ENCODE data around the gene BRD3OS. TPM values are rescaled to one million over a fixed set of nuclear protein-coding genes. Genes with fewer than 3 reads are reported as not detected.

BRD3OS gene
- total RNA-seq, 1 donor from 2014 or later = 6.8 TPM

DNA sequence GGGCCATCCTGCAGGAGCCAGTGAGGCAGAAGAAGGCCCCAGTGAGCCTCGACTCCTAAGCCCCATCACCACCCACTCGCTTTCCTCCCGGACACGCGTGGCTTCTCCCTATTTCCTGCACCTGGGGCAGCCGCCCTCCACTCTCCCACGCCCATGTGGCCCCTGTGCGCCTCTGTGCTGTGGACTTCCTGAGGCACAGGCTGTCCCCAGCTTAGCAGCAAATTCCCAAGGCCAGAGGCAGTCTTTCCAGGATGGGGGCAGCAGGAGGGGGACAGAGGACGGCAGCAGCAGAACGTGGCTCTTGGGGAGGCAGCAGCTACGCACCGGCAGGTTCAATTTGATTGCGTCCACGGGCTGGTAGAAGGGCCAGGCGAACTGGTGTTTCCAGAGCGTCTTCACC lies 27.7 kb downstream of the BRD3OS start:
- no peak for DNase-seq

DNA sequence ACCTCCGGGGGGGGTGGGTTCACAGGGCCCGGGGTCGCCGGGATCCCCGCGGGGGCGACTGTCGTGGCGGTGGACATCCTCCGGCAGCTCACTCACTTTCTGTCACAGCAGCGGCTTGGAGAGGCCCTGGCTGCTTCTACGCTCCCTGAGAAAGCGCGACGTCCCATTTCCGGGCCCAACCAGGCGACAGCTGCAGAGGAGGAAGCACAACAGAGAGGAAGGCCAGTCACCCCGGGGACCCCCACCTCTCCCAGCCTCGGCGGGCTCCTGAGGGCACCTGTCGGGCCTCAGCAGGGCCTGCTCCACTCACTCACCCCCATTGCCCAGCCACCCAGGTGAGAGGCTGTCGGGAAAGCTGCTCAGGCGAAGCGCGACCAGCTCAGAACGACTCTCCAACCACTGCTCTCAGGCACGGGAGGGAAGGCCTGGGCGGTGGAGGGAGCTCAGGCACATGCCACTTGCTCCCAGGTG lies 28.2 kb downstream of the BRD3OS start:
- DNase-seq = no peak

DNA sequence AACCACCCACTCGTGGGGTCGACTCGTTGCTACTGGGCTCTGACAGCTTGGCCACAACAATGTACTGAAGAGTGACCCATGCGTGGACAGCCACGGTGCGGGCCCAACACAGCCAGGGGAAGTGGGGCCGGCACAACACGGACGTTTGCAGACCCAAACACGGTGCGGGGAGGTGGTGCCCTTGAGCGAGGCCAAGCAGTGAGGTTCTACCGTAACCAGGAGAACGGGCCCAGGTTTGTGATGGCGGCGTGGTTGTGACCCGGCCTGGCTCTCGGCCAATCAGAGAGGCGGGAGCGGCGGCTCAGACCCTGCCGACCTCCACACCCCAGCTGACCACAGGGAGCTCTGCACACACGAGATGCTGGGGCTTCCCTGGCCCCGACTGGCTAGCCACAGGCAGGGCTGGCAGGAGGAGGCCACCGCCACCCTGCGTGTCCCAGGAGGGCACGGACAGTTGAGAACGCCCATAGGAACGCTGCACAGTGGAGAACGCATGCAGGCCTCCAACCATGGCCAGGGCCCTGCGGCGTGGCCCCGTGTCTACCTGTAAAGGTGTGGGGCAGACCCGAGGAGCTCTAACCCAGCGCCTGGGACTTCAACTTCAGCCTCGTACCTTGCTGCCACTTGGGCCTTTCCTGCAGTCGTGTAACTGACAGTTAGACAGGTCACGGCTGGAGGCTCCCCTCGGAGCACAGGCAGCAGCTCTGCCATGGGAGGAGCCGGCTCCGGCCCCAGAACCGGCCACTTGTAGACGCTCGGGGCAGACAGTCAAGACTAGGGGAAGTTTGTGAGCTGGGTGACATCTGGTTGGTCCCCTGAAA lies 28.9 kb downstream of the BRD3OS start:
- DNase-seq = no peak

DNA sequence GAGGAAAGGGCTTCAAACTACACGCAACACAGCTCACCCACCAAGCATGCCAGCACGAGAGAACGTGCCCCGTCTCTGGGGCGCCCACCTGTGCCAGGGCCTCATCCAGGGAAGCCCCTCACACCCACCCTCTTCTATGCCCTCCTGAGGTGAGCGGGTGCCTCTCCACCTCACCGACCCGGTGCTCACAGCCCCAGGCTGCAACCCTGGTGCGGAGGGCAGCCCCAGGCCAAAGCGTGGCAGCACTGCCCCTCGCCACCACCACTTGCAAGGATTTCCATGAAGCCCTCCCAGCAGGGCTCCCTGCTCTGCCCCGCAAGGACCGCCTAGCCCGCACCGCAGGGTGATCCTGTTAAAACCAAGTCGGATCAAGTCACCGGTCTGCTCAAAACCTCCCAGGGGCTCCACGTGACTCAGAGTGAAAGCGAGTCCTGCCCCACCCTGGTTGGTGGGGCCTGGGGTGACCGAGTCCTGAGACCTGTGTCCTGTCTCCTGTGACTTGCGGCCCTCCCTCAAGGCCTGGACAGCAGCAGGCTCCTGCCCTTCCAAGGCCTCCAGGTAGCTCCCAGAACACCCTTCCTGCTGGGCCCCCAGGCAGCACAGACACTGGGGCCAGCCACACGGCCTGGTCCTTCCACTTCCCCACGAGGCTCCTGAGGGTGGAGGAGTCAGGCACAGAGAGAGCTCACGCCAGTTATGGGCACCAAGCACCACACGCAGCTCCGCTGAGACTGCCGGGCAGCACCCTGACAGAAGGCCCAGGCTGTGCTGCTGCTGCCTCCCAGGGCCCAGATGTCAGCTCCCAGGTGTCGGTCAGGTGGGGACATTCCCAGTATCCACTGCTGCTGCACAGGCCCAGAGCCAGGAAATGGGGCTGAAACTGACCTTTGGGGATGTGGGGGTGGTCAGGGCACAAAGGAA lies 29.9 kb downstream of the BRD3OS start:
- DNase-seq = no peak

DNA sequence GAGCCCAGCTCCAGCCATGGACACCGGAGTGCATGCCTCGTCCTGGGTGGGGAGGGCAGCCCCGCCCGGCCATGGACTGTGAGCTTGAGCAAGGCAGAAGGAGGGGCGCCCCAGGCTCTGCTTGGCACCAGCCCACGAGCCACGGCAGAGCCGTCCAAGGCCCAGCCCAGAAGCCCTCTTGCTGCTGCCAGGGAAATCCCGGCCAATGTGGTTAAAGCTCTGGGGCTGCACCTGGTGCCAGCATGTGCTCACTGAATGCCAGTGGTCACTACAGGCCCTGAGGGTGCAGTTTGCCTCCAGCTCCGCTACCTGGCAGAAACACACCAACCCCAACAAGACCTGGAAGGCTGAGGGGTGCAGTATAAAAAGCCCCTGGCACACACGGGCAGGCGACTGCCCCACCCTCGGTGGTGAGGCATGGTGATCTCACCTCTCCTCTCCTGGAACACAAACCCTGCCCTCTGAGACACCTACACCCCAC lies 30.7 kb downstream of the BRD3OS start:
- no peak for DNase-seq

DNA sequence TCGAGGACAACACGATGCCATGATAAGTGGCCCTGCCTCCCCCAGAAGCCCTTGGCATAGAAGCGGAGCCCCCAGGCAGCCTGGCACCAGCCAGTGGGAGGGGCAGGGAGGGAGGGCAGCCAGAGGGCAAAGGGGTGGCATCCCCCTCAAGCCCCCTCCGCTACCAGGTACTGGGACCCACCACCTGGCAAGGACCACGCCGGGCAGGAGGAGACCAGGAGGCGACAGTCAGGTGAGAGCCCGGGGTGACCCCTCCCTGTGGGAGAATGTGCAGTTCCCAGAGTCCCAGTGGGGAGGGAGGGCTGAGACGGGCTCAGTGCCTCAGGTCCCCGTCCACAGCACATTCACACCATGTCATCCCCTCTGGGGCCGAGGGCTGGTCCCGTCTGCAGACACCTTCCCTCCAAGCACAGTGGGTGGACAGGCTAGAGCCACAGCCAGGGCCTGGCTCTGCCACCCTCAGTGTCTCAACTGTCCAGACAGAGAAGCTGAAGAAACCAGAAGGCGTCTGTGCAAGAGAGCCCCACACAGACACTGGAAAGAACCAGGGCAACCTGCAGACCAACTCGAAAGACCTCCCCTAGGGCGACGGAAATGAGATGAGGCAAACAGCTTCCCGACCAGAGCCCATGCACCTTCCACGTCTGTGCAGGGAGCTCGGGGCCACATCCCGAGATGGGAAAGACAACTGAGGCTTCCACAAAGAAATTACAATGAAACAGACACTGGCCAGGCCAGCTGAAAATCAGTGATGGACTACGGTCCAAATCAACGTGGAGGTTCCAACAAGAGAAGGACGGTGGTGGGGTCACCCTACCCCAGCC lies 31.4 kb downstream of the BRD3OS start:
- DNase-seq = no peak

DNA sequence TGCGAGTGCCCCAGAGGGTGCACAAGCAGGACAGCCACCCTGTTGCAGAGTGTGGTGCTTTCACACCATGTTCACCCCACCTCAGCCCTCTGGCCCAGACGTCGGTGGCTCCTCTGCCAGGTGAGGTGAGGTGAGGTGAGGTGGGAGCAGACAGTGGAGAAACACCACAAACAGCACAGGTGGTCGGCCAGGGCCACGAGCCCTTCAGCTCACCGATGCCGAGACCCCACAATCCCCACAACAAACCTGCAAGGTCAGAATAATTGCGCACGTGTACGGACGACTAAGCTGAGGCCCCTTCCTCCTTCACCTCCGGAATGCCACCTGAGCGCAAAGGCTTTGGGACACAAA lies 32.0 kb downstream of the BRD3OS start:
- no peak for DNase-seq

DNA sequence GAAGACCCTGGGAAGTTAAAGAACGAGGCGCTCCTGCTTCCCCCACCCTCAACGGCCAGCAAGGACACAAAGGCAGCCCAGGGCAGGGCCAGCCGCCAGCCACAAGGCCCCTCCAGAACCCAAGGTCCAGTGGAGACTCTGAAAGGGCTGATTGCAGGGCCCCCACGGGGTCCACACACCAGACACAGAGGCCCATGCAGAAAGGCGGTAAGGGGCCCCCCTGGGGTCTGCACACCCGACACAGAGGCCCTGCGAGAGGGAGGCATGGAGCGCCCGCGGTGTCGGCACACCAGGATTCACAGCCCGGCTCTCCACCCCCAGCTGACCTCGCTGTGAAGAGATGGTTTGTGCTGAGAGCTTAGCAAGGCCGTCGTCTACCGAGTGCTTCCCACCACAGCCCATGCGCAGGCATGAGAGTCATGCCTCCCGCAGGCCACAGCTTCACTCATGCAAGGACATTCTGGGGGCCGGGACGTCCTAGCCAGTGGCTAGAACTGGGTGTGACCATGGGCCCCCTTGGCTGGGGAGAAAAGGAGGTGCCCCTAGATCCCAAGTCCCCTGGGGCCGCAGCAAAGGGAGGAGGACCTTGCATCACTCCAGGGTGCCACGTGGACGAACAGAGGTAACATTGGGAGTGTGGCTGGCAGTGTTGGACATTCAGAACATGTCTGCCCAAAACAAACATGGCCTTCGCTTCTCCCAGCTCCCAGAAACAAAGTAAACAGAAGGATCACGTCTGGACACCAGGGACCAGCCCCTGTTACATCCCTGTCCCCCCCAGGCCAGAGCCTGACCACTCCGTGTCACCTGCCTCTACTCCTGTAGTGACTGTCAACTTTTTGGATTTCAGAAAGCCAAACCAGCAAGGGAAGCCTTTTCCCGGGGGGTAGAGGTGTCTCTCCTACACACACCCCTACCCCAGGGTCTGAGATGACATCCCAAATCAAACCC lies 32.7 kb downstream of the BRD3OS start:
- no peak for DNase-seq

DNA sequence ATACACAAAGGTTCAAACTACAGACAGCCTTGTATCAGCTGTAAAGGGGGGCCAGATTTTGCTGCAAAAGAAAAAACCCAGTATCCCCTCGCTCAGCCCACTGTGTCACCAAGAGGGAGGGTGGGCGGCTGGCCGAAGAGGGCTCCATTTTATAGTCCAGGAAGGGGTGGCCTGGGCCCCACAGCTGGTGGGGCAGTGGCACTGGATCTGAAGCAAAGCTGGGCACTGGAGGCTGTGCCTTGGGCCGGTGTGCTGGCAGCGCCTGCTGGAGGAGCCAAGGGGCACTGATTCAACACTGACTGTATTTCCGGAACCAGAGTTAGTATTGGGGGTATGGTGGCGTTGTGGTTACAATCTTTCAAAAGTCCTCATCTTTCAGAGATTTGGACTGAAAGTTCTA lies 33.4 kb downstream of the BRD3OS start:
- DNase-seq = no peak

DNA sequence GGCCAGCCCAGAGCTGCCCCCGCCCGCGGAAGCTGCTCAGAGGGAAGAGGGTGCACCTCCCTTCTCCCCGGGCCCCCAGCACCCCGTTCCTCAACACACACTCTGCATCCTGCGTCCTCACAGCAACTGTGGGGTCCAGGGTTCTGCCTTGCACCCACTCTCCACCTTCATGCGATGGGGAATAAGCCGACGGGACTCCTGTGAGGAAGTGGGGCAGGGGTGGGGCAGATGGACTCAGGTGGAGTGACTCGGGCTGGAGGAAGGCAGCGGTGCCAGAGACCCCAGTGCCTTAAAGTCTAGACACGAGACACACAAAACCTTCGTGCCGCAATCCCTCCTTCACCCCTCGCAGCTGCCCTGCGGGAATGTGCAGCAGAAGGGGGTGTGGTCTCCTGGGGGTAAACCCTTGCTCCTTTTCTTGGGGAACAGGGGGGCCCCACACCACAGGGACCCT lies 33.9 kb downstream of the BRD3OS start:
- no peak for DNase-seq

DNA sequence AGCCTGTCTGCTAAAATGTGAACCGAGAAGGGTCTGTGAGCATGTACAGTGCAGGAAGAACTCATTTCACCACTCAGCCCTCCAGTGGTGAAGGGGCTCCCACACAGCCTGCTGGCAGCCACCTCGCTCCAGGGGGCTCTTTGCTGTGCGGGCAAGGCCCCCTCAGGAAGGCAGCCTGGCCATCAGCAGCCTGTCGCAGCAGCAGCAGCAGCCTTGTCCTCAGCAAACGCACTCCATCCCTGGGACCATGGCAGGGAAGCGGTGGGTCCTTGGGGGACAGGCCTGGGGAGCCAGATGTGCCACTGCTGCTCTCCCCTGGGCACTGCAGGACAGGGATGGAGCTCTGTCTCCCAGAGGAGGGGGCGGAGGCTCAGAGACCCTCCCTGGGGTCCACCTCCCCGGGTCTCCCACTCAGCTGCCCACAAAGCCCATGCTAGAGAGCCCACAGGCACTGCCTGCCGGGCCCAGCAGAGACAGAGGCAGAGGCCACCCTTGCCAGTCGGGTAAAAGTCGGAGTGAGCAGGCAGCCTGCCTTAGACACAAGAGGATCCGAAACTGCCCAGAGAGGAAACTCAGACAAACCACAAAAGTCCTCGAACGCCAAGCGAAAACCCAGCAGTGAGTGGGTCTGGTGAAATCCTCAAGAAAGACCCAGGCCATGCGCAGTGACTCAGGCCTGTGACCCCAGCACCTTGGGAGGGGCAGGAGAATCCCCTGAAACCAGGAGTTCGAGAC lies 34.5 kb downstream of the BRD3OS start:
- DNase-seq = no peak

DNA sequence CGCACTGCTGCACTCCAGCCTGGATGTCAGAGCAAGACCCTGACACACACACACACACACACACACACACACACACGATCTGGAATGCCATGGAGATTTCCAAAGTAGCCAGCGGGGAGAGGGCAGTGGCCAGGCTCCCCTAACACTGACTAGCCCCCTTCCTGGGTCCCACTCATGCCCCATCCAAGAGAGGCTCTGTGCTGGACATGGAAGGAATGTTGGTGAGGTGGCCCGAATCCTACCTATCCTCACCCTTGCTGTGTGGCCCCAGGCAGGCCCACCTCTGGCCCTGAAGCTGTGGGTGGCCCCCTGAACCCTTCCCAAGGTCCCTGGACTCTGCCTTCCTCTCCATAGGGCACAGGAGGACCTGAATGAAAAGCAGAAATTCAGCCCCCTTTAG lies 35.3 kb downstream of the BRD3OS start:
- DNase-seq = no peak

DNA sequence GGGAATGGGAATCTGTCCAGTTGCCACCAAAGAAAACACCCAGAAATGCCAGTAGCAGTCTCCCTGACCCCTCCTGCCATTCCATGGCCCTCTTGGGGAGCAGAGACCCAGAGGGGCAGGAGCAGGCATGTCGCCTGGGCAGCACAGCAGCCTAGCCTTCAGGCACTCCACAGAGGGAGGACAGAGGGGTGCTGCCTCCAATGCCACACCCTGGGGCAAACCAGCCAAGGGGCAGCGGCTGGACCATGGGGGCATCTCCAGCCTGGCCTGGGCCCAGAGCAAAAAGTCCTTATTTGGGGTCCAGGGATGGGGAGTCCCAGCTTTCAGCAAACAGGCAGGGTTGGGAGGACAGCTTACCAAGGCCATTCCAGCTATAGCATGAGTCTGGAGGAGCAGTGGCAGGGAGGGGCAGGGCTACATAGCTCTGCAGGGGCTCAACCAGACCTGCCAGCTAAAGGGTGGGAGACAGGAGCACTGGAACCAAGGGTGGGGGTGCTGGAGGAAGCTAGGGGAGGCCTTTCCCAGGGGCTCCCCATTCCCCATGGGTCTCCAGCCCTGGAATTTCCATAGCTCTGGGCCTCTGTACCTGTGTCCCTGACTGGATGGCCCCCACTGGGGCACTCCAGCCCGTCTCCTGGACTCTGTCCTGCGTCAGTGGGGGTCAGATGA lies 35.9 kb downstream of the BRD3OS start:
- no peak for DNase-seq

DNA sequence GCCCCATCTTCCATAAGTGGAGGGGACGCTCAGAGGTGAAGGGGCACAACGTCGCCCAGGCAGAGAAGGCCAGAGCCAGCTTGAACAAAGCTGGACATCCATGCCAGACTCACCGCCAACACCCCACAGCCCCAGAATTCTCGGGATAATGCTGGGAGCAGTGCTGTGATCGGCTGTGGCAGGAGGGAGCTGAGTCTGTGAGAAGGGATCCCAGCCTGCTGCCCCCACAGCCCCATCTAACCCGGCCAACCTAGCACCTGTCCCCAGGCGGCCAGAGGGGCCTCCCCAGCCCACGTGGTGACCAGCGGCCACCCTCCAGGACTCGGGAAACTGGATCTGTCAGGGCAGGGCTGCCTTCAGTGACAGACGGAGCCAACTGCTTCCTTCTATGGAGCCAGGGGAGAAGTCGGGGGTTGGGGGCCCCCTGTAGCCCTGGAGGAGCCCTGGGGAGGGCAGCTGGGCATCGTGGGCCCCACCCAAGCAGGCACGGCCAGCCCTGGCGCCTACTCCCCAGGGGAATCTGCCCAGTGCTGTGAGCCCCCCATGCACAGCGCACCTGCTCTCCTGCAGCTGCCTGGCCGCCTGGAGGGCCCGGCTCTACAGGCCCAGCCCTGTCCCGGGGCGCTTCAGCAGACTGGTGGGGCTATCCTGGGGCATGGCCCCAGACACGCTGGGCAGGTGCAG lies 36.5 kb downstream of the BRD3OS start:
- DNase-seq = no peak

DNA sequence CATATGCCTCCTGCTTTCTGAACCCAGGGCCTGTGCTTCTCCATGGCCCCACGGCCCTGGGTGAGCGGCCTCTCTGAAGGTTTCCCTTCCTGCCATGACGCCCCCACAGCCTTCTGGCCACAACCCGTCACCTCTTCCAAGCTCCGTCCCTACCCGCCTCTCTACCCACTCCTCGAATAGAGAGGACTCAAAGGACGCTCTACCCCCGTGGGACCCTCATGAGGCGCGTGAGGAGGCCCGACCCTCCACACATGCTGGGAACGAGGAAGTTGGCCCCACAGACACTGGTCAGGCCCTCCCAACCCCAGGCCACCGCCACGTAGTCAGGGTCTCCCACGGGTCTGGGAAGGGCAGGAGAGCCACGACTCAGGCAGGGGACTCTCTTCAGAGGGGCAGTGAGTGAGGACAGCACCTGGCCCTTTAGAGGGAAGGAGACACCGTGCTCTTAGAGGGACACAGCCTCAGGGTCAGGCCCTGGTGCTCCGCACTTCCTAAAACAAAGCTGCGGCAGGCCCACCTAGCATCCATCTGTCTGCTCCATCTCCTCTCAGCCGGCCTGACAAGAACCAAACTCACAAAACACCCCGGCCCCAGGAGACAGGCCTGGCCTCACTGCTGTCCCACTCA lies 37.3 kb downstream of the BRD3OS start:
- DNase-seq = no peak

DNA sequence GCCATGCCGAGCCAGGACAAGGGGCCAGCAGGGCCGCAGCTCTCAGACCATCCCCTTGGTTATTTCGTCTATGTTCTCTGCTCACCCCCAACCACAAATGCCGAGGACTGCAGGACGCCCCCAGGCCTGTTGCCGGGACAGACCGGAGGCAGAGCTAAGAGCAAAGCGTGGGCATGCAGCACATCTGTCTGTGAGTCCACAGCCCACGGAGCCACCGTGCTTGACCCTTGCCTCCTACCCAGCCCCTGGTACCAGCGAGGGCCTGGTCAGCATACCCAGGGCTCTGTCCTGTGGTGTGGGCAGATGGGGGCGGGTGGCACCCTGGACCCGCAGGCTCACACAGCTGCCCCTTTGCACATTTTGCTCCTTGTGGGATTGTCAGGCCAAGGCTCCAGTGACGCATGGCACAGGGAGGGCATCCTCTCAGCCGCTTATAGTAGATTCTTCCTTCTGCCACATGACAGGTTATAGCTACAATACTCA lies 37.8 kb downstream of the BRD3OS start:
- no peak for DNase-seq

DNA sequence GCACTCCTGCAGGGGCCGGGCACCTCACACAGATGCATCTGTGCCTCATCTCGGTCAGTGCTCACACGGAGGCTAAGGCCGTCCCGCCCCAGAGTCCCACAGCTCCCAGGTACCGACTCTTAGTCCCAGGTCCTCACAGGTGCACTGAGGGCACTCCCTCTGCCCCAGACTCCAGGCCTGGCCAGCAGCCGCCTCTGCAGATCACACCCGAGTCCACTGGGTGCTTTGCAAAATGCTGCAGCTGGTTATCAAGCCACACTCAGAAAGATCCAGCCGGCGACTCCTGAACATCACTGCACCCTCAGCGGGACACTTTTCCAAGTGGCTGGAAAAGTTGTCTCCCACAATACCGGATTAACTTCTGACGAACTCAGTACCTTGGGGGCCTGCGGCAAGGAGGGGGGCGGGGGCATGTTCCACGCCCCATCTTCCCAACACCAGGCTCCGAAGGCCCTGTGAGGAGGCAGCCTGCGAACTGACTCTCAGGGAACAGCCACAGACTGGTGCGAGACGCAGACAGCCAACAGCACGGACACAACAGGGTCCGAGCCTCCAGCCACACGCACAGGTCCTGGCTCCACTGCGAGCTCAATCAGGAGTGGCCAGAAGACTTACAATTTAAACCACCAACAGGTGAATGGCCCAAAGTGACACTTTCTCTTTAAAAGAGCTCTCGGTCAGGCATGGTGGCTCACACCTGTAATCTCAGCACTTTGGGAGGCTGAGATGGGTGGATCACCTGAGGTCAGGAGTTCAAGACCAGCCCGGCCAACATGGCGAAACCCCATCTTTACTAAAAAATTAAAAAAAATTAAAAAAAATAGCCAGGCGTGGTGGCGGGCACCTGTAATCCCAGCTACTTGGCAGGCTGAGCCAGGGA lies 38.5 kb downstream of the BRD3OS start:
- DNase-seq = no peak

Data from skin of body (tissue), 2 donors.